Measurements from ENCODE around the gene C16orf87. TPM values are rescaled to one million over a fixed set of nuclear protein-coding genes. Genes with fewer than 3 reads are reported as not detected.

The C16orf87 gene
- total and polyA plus RNA-seq, 2 donors from 2014 or later, result 7.2 to 11.2 TPM

DNA sequence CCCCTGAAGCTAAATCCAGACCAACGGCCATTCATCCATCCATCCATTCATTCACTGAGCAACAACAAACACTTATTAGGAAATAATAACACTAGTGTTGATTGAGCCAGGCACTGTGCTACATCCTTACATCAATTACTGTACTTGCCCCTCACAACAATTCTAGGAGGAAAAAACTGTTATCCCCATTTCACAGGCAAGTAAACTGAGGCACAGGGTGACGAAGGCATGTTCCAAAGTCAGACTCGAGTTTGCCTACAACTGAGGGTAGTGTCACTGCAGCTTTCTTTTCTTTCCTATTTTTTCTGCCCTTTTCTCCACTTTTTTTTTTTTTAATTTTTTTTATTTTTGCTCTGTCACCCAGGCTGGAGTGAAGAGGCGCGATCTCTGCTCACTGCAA lies 71.7 kb downstream of the C16orf87 start:
- intact Hi-C loops (cut with DNase I), result no loop called here
- no peak for FAIRE-seq
- Histone ChIP-seq H3K4me3 (ENCODE audit: low read length in 3 of 3) (no peak overlapping the region), H3K27ac (ENCODE audit: low read depth in 2 of 2, low read length in 2 of 2) (no peak overlapping the region), H3K9me3 (ENCODE audit: control insufficient read depth in 2 of 3, insufficient read depth in 1 of 3, low read length in 3 of 3) (no peaks in the 10 kb centered on the region), H3K4me1 (ENCODE audit: control insufficient read depth in 2 of 3, insufficient read depth in 2 of 3, low read depth in 1 of 3, low read length in 3 of 3) (no peaks in the 10 kb centered on the region), H3K9ac (ENCODE audit: low read length in 3 of 3) (no peak overlapping the region), H3K27me3 (ENCODE audit: control insufficient read depth, insufficient read depth, low read length) (no peaks in the 10 kb centered on the region), H3K36me3 (ENCODE audit: control insufficient read depth in 2 of 3, insufficient read depth in 3 of 3, low read length in 3 of 3) (no peaks in the 10 kb centered on the region)
- TF ChIP-seq CTCF (IDR thresholded peaks at IDR 0.05; ENCODE audit: borderline replicate concordance, extremely low read depth, insufficient read depth), result no peak
- no peak for DNase-seq

DNA sequence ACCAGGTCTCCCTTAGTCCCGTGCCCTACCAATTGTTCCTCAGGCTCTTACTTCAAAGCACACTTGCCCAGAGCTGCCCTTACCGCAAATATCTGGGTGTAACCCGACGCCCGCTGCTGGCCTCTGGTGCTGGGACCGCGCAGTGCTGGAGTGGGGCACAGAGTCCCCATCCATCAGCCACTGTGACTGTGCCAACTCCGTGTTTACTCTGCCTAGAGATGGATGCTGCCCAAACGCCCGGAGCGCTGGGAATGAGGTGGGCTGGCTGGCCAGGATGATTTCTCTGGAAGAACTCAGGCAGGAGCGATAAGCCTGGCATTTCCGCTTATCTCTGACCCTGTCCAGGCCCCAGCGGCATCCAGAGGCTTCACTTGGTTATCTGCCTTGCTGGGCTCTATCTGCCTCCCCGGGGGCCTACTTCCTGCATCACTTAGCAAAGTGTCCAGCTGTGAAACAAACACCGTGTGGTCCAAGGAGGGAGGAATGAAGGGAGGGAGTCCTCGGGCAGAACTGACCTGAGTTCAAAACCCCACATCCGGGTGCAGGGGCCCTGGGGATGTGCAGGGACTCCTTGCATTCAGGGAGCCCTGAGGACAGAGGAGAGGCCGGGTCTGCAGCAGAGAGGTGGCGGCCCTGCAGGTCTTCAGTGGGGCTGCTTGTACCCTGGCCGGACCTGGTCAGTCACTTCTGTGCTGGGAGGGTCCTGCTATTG lies 73.5 kb downstream of the C16orf87 start:
- Histone ChIP-seq H3K9me3 (ENCODE audit: control insufficient read depth in 2 of 3, insufficient read depth in 1 of 3, low read length in 3 of 3) (no peaks in the 10 kb centered on the region), H3K4me1 (ENCODE audit: control insufficient read depth in 2 of 3, insufficient read depth in 2 of 3, low read depth in 1 of 3, low read length in 3 of 3) (no peaks in the 10 kb centered on the region), H3K27ac (ENCODE audit: low read depth in 2 of 2, low read length in 2 of 2) (no peak overlapping the region), H3K4me3 (ENCODE audit: low read length in 3 of 3) (no peak overlapping the region), H3K9ac (ENCODE audit: low read length in 3 of 3) (no peak overlapping the region), H3K27me3 (ENCODE audit: control insufficient read depth, insufficient read depth, low read length) (no peaks in the 10 kb centered on the region), H3K36me3 (ENCODE audit: control insufficient read depth in 2 of 3, insufficient read depth in 3 of 3, low read length in 3 of 3) (no peaks in the 10 kb centered on the region)
- TF ChIP-seq CTCF (IDR thresholded peaks at IDR 0.05; ENCODE audit: borderline replicate concordance, extremely low read depth, insufficient read depth), result no peak
- peak in 3 of 5 donors; percentile 25 to 48 (median 26) for DNase-seq
- intact Hi-C loops (cut with DNase I), result no loop called here
- no peak for FAIRE-seq

GRCh38 chr16:46756772-46757171 lies 74.2 kb downstream of the C16orf87 start:
- intact Hi-C loops (cut with DNase I), result no loop called here
- no peak overlapping the region for H3K27ac ChIP-seq (ENCODE audit: low read depth in 2 of 2, low read length in 2 of 2)
- H3K27me3 ChIP-seq (ENCODE audit: control insufficient read depth, insufficient read depth, low read length), result no peaks in the 10 kb centered on the region
- H3K9me3 ChIP-seq (ENCODE audit: control insufficient read depth in 2 of 3, insufficient read depth in 1 of 3, low read length in 3 of 3), result no peaks in the 10 kb centered on the region
- DNase-seq (no peak), FAIRE-seq (no peak)
- H3K36me3 ChIP-seq (ENCODE audit: control insufficient read depth in 2 of 3, insufficient read depth in 3 of 3, low read length in 3 of 3), result no peaks in the 10 kb centered on the region
- no peak for TF ChIP-seq CTCF (IDR thresholded peaks at IDR 0.05; ENCODE audit: borderline replicate concordance, extremely low read depth, insufficient read depth)
- no peak overlapping the region for H3K4me3 ChIP-seq (ENCODE audit: low read length in 3 of 3)
- no peak overlapping the region for H3K9ac ChIP-seq (ENCODE audit: low read length in 3 of 3)
- H3K4me1 ChIP-seq (ENCODE audit: control insufficient read depth in 2 of 3, insufficient read depth in 2 of 3, low read depth in 1 of 3, low read length in 3 of 3), result no peaks in the 10 kb centered on the region

GRCh38 chr16:46753015-46753414 lies 78.0 kb downstream of the C16orf87 start:
- no peak for TF ChIP-seq CTCF (IDR thresholded peaks at IDR 0.05; ENCODE audit: borderline replicate concordance, extremely low read depth, insufficient read depth)
- intact Hi-C loops (cut with DNase I), result no loop called here
- FAIRE-seq, result no peak

More at GRCh38 chr16:46753015-46753414, 78.0 kb downstream of the C16orf87 start:
- Histone ChIP-seq H3K36me3 (ENCODE audit: control insufficient read depth in 2 of 3, insufficient read depth in 3 of 3, low read length in 3 of 3) (no peaks in the 10 kb centered on the region), H3K27me3 (ENCODE audit: control insufficient read depth, insufficient read depth, low read length) (no peaks in the 10 kb centered on the region), H3K9ac (ENCODE audit: low read length in 3 of 3) (no peak overlapping the region), H3K4me3 (ENCODE audit: low read length in 3 of 3) (no peak overlapping the region), H3K4me1 (ENCODE audit: control insufficient read depth in 2 of 3, insufficient read depth in 2 of 3, low read depth in 1 of 3, low read length in 3 of 3) (no peaks in the 10 kb centered on the region), H3K27ac (ENCODE audit: low read depth in 2 of 2, low read length in 2 of 2) (no peak overlapping the region), H3K9me3 (ENCODE audit: control insufficient read depth in 2 of 3, insufficient read depth in 1 of 3, low read length in 3 of 3) (no peaks in the 10 kb centered on the region)
- no peak for DNase-seq
